ENCODE measurements around the gene TMEM170B. TPM values are rescaled to one million over a fixed set of nuclear protein-coding genes. Genes with fewer than 3 reads are reported as not detected.

Gene TMEM170B
- total and polyA plus RNA-seq, 2 donors: 1.7 to 1.8 TPM

GRCh38 chr6:11632795-11633511 is 95.4 kb downstream of the TMEM170B start:
- DNase-seq (ENCODE audit: low read depth in 6 of 9, low spot score in 9 of 9): no peak
- H3K27ac ChIP-seq (ENCODE audit: low read depth in 1 of 2, low read length in 1 of 2): no peak overlapping the region
- no peaks in the 10 kb centered on the region for H3K27me3 ChIP-seq (ENCODE audit: control insufficient read depth in 2 of 2, insufficient read depth in 1 of 2, low read length in 1 of 2)
- no peaks in the 10 kb centered on the region for H3K4me1 ChIP-seq (ENCODE audit: control insufficient read depth in 2 of 2, insufficient read depth in 2 of 2, low read length in 2 of 2)
- no peaks in the 10 kb centered on the region for H3K9me3 ChIP-seq (ENCODE audit: control insufficient read depth in 2 of 2, insufficient read depth in 1 of 2, low read length in 1 of 2)
- 96% methylated on average over 11 of the region's 11 CpGs for WGBS
- no peaks in the 10 kb centered on the region for H3K36me3 ChIP-seq (ENCODE audit: control insufficient read depth in 2 of 2, insufficient read depth in 2 of 2, low read length in 1 of 2)
- H3K4me3 ChIP-seq (ENCODE audit: low read length in 2 of 2): no peak overlapping the region

Other genes starting within 250 kb of the TMEM170B start
- 7.0 TPM for gene ADTRP, start 241.1 kb downstream of the TMEM170B start, total RNA-seq
- 7.7 TPM for gene ADTRP, start 241.1 kb downstream of the TMEM170B start, polyA plus RNA-seq

Data from thymus (tissue), 11 donors.